Psoas muscle (tissue), 8 donors: ENCODE data around the gene GSE1. TPM values are rescaled to one million over a fixed set of nuclear protein-coding genes. Genes with fewer than 3 reads are reported as not detected.

Experiments
- ATAC-seq, 4 donors: fragments of 200-7000 bp; cut with Tn5 transposase; one replicate each; pipeline ENCODE4 v1.9.1; 2020; ENCODE audit warnings: moderate library complexity in 3 of 4, mild to moderate bottlenecking in 2 of 4
- DNase-seq, 2 donors: peaks; one replicate each; pipeline ENCODE4 v3.0.0-alpha.2; 2020
- H3K27ac ChIP-seq: fragments of 200-600 bp; one replicate; pipeline ENCODE4 v1.8.0; 2022
- H3K27me3 ChIP-seq, 3 donors: fragments of 200-600 bp in 1 of 3; one replicate each; pipeline versions ENCODE4 v1.6.1 to v1.8.0; 2013 to 2022; ENCODE audit warnings: low read length in 2 of 3, mild to moderate bottlenecking in 2 of 3, moderate library complexity in 1 of 3; ENCODE audit not compliant: insufficient read depth in 3 of 3
- H3K36me3 ChIP-seq, 2 donors: fragments of 200-600 bp in 1 of 2; one replicate each; pipeline versions ENCODE4 v1.6.1 to v1.8.0; 2013 to 2022; ENCODE audit warnings: low read depth in 1 of 2, mild to moderate bottlenecking in 1 of 2, moderate library complexity in 1 of 2; ENCODE audit not compliant: insufficient read depth in 1 of 2
- H3K4me1 ChIP-seq: fragments of 200-600 bp; one replicate; pipeline ENCODE4 v1.8.0; 2022
- H3K4me3 ChIP-seq: fragments of 200-600 bp; one replicate; pipeline ENCODE4 v1.8.0; 2022; ENCODE audit warnings: mild to moderate bottlenecking
- H3K9me3 ChIP-seq: fragments of 200-600 bp; one replicate; pipeline ENCODE4 v1.8.0; 2022
- CTCF ChIP-seq: fragments of 200-600 bp; IDR thresholded peaks from one replicate; pipeline ENCODE4 v1.8.0; 2022; ENCODE audit warnings: antibody characterized with exemption
- WGBS, 3 donors: extraction: QIAGEN DNeasy Blood & Tissue Kit; methylation state at CpG; one replicate each; pipeline versions ENCODE4 v1.1.6 to v1.1.7; 2013; 5-methylcytosine and 5-hydroxymethylcytosine counted together
- intact Hi-C, 2 donors: fragments of 100-400 bp; cut with DNase I; formaldehyde crosslinking; loops; one replicate each; pipeline versions ENCODE4 v1.11.0 to v1.14.2; 2022
- polyA plus RNA-seq, 3 donors: library from polyadenylated mRNA; stranded (reverse); fragments of 200-250 nt; gene quantifications; one replicate each; pipeline ENCODE4 v1.2.3, GENCODE V29; 2013
- total RNA-seq, 4 donors: library from RNA; stranded (reverse); fragmentation: NEBNext Ultra II Directional in 2 of 4; extraction: Animal tissue kit (Norgen Biotek cat#: 25700) in 2 of 4; gene quantifications; one replicate each; pipeline versions ENCODE4 v1.2.1 to v1.2.4, GENCODE V29; 2021 to 2023
- donor health status: healthy with polysubstance abuse.
- donor health status: DM: no; HTN: no; CAD: no; lungs with moderate emphysema.
- donor health status: Bipolar disorder and iron deficiency.
- donor health status: healthy.
- donor health status: DM: yes; HTN: yes; CAD: no.
- donor health status: DM: no; HTN: no; CAD: no.
- donor health status: DM: no; HTN: no; CAD: no.
- donor health status: DM: yes; HTN: yes; CAD: no.

GSE1 gene
- total and polyA plus RNA-seq, 7 donors = 10.8 to 90.5 (median 47.0) TPM

GRCh38 chr16:85595812-85596502 is 17.2 kb upstream of the GSE1 start:
- no peaks in the 10 kb centered on the region for H3K27me3 ChIP-seq
- TF ChIP-seq CTCF = no peak
- 93 to 95% (median 93%) methylated on average over 17 to 18 of the region's 18 CpGs for WGBS, 3 donors
- no peaks in the 10 kb centered on the region for H3K36me3 ChIP-seq
- peaks cover 17% of the 10 kb centered on the region for H3K4me1 ChIP-seq
- H3K4me3 ChIP-seq = no peak overlapping the region
- no peak for DNase-seq
- H3K9me3 ChIP-seq = no peaks in the 10 kb centered on the region
- no peak for ATAC-seq
- no peak overlapping the region for H3K27ac ChIP-seq
- intact Hi-C loops = no loop called here

- no peak for ATAC-seq
- WGBS, 3 donors = 94 to 97% (median 96%) methylated on average over 8 of the region's 8 CpGs
- no peak for DNase-seq
- H3K36me3 ChIP-seq = no peaks in the 10 kb centered on the region
- no peak overlapping the region for H3K4me3 ChIP-seq
- intact Hi-C loops = no loop called here
- no peak for TF ChIP-seq CTCF
- H3K4me1 ChIP-seq = peaks cover 35% of the 10 kb centered on the region
- no peak overlapping the region for H3K27ac ChIP-seq
- no peaks in the 10 kb centered on the region for H3K9me3 ChIP-seq
- H3K27me3 ChIP-seq = no peaks in the 10 kb centered on the region
These were observed 15.0 kb upstream of the GSE1 start for GRCh38 chr16:85598141-85598540.

- 51 to 67% (median 60%) methylated on average over 10 of the region's 10 CpGs for WGBS, 3 donors
- H3K4me3 ChIP-seq = no peak overlapping the region
- no peaks in the 10 kb centered on the region for H3K27me3 ChIP-seq
- DNase-seq (no peak), ATAC-seq (peak; percentile 7 to 42 (median 18))
- H3K36me3 ChIP-seq = no peaks in the 10 kb centered on the region
- TF ChIP-seq CTCF = no peak
- intact Hi-C loops = loop anchor here in 1 of 2 donors (5.0 to 10.0 kb wide), 2 partner anchors 33 to 325 kb away; no protein-coding TSS in a partner anchor
- H3K4me1 ChIP-seq = peaks cover 38% of the 10 kb centered on the region
- peak overlapping the region; percentile 9 for H3K27ac ChIP-seq
- no peaks in the 10 kb centered on the region for H3K9me3 ChIP-seq
These were observed 13.0 kb upstream of the GSE1 start for GRCh38 chr16:85600078-85600477.

GRCh38 chr16:85600530-85601271 is 12.4 kb upstream of the GSE1 start:
- no peak for ATAC-seq
- Histone ChIP-seq H3K9me3 (no peaks in the 10 kb centered on the region), H3K36me3 (no peaks in the 10 kb centered on the region), H3K27me3 (no peaks in the 10 kb centered on the region), H3K4me3 (no peak overlapping the region), H3K4me1 (peaks cover 38% of the 10 kb centered on the region), H3K27ac (no peak overlapping the region)
- WGBS, 3 donors = 85 to 88% (median 87%) methylated on average over 15 of the region's 15 CpGs
- no peak for TF ChIP-seq CTCF
- intact Hi-C loops = loop anchor here in 1 of 2 donors (5.0 to 10.0 kb wide), 2 partner anchors 33 to 326 kb away; no protein-coding TSS in a partner anchor
- DNase-seq = no peak
